BJ (cell line): ENCODE measurements around the gene SAXO1. TPM values are rescaled to one million over a fixed set of nuclear protein-coding genes. Genes with fewer than 3 reads are reported as not detected.
"Not testable (repeated sequence)": the region's sequence is repeated elsewhere in the genome, so short reads cannot be mapped to it uniquely, and the experiment has no call there.

Experiments used
- CTCF ChIA-PET: fragments of 350-600 bp; formaldehyde crosslinking; extraction: SDS; loops from one replicate; lab custom pipeline; 2021; ENCODE audit warnings: antibody characterized with exemption, inconsistent platforms; lab: Yijun Ruan, JAX
- POLR2A ChIA-PET: fragments of 300-600 bp; sonication (Branson Sonifier 250); formaldehyde crosslinking; extraction: SDS; loops from one replicate; lab custom pipeline; 2021; ENCODE audit warnings: antibody characterized with exemption; lab: Charles Lee
- DNase-seq: peaks from one replicate; pipeline ENCODE4 v3.0.0-alpha.2; 2011; ENCODE audit warnings: low read depth
- H3K27me3 ChIP-seq: 2 replicates; pipeline ENCODE4 v1.6.0; 2011; ENCODE audit warnings: low read length; ENCODE audit not compliant: control insufficient read depth, insufficient read depth
- H3K36me3 ChIP-seq: 2 replicates; pipeline ENCODE4 v1.5.1; 2011; ENCODE audit warnings: low read length; ENCODE audit not compliant: control insufficient read depth, insufficient read depth
- H3K4me3 ChIP-seq: 2 replicates; pipeline ENCODE4 v1.5.1; 2011; ENCODE audit warnings: low read depth, mild to moderate bottlenecking, control low read depth, low read length
- CTCF ChIP-seq: IDR thresholded peaks from 2 replicates; pipeline ENCODE4 v1.5.1; 2011; ENCODE audit warnings: low read depth, mild to moderate bottlenecking, control low read depth, inconsistent platforms, low read length, moderate library complexity; ENCODE audit not compliant: insufficient read depth
- polyA plus RNA-seq: library from polyadenylated mRNA; depleted of rRNA; stranded (reverse); fragments of >200 nt; gene quantifications from 2 replicates; pipeline ENCODE4 v1.2.3, GENCODE V29; 2011

Gene SAXO1
- polyA plus RNA-seq, 1 experiment, result not detected

GRCh38 chr9:18936094-18936871 is 96.7 kb downstream of the SAXO1 start:
- Histone ChIP-seq H3K27me3 (no peaks in the 10 kb centered on the region), H3K4me3 (no peak overlapping the region), H3K36me3 (no peaks in the 10 kb centered on the region)
- no peak for TF ChIP-seq CTCF
- DNase-seq, result no peak
- ChIA-PET CTCF (no interaction called here), POLR2A (no interaction called here)

GRCh38 chr9:18935541-18935940 is 97.5 kb downstream of the SAXO1 start:
- DNase-seq, result no peak
- CTCF ChIA-PET, result interaction anchor here (0.7 kb wide), 1 partner anchor 112 kb away, joined by 3 read pairs; no protein-coding TSS in a partner anchor
- POLR2A ChIA-PET, result no interaction called here

GRCh38 chr9:18930611-18931010 is 102.4 kb downstream of the SAXO1 start:
- H3K27me3 ChIP-seq, DNase-seq, H3K4me3 ChIP-seq, CTCF ChIA-PET, POLR2A ChIA-PET, H3K36me3 ChIP-seq: not testable (repeated sequence)

More at GRCh38 chr9:18935541-18935940, 97.5 kb downstream of the SAXO1 start:
- H3K27me3 ChIP-seq, result no peaks in the 10 kb centered on the region
- H3K36me3 ChIP-seq, result no peaks in the 10 kb centered on the region
- no peak overlapping the region for H3K4me3 ChIP-seq
- no peak for TF ChIP-seq CTCF

GRCh38 chr9:18928711-18929110 is 104.3 kb downstream of the SAXO1 start:
- Histone ChIP-seq H3K27me3 (no peaks in the 10 kb centered on the region), H3K36me3 (no peaks in the 10 kb centered on the region), H3K4me3 (no peak overlapping the region)
- ChIA-PET POLR2A (no interaction called here), CTCF (interaction anchor here (1.1 to 1.2 kb wide), 2 partner anchors 11 to 16 kb away, joined by 3 to 4 read pairs; no protein-coding TSS in a partner anchor)
- no peak for TF ChIP-seq CTCF
- DNase-seq, result no peak

- no peaks in the 10 kb centered on the region for H3K27me3 ChIP-seq
- TF ChIP-seq CTCF, result no peak
- no peaks in the 10 kb centered on the region for H3K36me3 ChIP-seq
- no peak overlapping the region for H3K4me3 ChIP-seq
- DNase-seq, result no peak
- ChIA-PET POLR2A (no interaction called here), CTCF (interaction anchor here (1.1 kb wide), 1 partner anchor 16 kb away, joined by 3 read pairs; no protein-coding TSS in a partner anchor)
Observed at GRCh38 chr9:18926513-18926912, 106.5 kb downstream of the SAXO1 start.
